AG09319 (cell line): ENCODE measurements around the gene ARHGAP22.

Source experiments
- DNase-seq: peaks from one replicate; pipeline ENCODE4 v3.0.0-alpha.2; 2010; ENCODE audit warnings: low read depth; ENCODE audit errors: extremely low read depth
- TF ChIP-seq, protein P1 (sequence below): IDR thresholded peaks from 2 replicates; pipeline ENCODE4 v1.5.1; 2011; ENCODE audit warnings: low read depth, mild to moderate bottlenecking, inconsistent platforms, low read length, moderate library complexity

The ARHGAP22 gene

DNA sequence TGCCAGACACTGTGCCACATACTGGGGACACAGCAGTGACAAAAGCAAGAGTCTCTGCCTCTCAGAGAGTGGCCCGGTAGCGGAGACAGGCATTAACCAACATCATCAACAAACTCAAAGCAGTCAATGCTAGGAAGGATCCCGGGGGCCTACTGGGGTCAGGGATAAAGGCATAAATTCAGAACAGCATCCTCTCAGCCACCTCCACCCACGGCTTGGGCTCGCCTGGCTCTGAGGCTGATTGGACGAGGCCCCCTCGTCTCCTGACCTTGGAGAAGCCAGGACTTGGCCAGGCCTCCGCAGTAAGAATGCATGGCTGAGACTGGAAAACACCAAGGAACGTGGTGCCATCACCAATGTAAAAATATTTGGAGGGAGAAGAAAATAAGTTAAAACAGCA, 102.1 kb downstream of the ARHGAP22 start:
- no peak for DNase-seq
- TF ChIP-seq, protein P1, sequence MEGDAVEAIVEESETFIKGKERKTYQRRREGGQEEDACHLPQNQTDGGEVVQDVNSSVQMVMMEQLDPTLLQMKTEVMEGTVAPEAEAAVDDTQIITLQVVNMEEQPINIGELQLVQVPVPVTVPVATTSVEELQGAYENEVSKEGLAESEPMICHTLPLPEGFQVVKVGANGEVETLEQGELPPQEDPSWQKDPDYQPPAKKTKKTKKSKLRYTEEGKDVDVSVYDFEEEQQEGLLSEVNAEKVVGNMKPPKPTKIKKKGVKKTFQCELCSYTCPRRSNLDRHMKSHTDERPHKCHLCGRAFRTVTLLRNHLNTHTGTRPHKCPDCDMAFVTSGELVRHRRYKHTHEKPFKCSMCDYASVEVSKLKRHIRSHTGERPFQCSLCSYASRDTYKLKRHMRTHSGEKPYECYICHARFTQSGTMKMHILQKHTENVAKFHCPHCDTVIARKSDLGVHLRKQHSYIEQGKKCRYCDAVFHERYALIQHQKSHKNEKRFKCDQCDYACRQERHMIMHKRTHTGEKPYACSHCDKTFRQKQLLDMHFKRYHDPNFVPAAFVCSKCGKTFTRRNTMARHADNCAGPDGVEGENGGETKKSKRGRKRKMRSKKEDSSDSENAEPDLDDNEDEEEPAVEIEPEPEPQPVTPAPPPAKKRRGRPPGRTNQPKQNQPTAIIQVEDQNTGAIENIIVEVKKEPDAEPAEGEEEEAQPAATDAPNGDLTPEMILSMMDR, result no peak

DNA sequence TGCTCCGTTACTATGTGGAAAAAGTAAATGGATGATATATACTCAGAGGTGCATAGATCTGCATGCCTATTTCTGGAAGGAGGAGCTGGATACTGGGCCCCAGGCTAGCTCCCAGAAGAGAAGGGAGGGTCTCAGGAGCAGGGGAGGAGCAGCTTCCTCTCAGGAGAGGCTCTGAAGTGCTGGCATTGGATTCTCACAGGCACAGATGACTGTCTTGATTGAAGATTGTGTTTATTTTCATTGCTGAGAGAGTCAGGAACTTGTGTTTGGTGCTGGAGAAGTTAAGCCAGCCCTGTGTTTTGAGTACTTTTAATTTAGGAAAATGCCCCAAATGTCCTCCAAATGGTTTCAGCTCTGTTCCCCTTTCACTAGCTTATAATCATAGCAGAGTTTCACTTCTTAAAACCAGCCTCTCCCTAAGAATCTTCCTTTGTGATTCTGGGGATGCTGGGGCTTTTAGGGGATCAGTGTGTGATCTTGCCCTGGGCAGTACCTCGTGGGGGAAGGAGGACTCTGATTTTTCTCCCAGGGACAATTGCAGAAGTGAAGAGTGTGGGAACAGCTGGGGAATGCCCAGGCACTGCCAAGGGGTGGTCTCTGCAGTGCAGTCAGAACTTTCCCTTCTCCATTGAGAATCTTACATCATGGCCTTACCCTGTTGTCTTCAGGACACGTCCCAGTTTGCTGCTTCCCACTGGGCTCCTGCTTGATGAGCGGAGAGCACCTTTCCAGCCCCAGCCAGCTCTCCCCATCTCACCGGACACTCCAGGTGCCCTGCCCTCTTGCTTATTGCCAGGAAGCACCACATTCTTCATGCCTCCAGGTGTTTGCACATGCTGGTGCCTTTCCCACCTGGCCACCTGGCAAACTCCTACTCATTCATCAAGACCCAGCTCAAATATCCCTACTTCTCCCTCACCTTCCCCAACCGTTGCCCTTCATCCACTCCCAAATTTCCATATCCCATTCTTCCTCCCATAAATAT, 102.8 kb downstream of the ARHGAP22 start:
- no peak for DNase-seq
- TF ChIP-seq, protein P1, result no peak

DNA sequence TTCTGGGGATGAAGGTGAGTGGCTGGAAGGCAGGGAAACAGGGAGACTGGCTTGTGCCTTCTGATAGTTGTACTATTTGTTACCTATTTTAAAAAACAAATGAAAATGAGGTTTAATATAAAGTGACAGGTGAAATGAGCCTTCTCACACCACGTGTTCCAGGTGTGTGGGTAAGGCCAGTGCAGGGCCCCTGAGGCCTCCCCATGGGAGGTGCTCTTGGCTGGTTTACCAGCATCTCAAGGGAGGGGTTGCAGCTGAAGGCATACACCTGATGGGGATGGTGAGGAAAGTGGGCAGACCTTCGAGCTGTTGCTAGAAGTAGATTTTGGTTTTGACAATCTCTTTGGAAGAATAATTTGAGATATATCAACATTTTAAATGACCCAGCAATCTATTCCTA, 103.6 kb downstream of the ARHGAP22 start:
- TF ChIP-seq, protein P1, result no peak
- no peak for DNase-seq

DNA sequence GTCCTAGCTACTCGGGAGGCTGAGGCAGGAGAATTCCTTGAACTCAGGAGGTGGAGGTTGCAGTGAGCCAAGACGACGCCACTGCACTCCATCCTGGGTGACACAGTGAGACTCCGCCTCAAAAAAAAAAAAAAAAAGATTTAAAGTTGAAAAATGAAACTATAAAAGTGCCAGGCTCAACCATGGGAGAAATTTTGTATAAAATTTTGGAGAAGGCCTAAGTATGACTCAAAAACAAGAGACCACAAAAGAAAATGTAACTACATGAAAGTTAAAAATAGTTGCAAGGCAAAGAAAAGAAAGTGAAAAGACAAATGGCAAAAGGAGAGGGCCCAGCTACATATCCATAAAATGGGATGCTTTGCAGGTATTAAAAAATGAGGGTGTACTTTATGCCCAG, 104.1 kb downstream of the ARHGAP22 start:
- DNase-seq, result no peak
- TF ChIP-seq, protein P1, result no peak

DNA sequence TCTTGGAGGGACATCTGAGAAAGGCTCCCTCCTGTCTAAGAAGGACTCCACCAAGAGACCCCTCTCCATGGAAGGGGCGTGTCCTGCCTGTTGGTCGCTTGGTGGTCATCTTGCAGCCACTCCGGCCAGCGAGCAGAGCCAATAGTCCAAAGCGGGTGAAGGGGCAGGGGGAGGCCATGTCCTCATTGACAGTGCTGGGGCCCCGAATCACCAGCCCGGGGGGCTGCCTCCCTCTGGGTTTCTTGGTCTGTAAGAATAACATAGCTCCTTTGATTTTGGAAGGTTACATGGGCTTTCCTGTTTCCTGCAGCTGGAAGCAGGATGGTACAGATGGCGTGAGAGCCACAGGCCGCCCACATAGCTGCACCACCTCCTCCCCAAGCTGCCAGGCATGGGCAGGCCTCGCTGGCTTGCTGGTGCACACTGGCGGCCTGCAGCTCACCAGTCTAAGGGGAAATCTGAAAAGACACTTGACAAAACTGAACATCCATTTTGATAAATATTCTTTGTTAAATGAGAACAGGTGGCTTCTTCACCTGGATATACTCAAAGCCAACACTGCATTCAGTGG, 105.8 kb downstream of the ARHGAP22 start:
- DNase-seq, result no peak
- TF ChIP-seq, protein P1, result no peak

DNA sequence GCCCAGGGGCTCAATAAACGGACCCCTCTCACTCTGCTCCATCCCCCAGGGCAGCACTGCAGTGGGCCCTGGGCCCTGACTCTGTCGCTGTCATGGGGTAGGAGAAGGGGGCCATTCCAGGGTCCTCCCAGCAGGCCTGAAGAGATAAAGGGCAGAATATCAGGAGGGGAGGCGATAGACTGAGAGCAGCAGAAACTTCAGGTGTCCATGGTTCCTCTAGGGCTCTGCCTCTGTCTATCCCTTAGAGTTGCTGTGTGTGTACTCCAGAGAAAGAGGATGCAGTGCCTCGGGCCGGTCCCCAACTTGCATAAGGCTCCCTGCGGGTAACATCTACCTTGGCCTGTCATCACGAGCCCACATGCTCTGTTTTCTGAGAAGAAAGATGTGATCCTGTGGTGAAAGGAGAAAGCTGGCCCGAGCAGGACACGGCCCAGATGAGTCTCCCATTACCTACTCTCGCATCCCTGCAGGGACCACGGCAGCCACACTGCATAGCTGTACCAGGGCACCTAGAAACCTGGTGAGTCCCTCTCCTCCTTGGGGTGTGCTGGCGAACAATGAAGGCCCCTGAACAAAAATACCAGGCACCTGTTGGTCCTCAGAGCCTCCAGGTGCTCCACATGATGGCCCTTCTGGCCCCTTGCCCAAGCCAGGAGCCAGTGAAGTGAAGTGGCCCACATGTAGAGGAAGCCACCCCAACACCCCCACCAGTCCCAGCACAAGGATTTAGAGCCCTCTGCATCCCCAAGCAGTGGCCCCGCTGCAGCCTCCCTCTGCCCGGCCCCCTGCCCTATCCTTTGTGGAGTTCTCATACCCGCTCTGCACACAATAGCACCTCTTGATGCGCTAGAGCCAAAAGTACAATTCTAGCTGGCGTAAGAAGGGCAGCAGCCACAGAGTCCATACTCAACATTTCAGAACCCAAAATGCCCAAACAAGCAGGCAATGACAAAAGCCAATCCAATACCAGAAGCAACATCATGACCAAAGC, 106.8 kb downstream of the ARHGAP22 start:
- no peak for DNase-seq
- TF ChIP-seq, protein P1, result no peak
